DLD1 (cell line): ENCODE results near the gene MITF.

Experiments used
- in situ Hi-C: cut with HindIII; loops from 2 replicates; pipeline ENCODE4 v1.10.0; 2017; ENCODE audit warnings: low sequenced_read_pairs

Gene MITF

DNA sequence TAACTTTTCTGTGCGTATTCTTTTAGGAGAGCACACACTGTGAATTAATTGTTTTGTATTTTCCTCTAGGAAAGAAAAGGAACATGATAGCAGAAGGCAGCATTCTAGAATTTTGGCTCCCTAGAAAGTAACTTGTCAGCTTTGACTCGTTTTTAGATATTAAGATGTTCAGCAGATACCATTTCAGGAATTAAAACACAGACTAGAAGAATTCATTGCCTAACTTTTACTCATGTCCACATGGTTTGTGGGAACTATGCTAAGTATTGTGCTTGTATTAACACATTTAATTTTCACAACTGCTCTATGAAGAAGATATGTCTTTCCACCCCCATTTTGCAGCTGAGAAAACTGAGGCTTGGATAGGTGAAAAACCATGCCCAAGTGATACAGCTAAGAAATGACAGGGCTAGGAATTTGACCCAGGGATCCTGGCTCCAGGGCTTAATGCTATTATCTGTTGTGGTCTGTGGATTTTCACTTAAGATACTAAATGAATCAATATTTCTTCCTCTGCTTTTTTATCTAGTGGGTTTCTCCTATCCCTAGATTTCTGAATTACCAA is 128.8 kb downstream of the MITF start:
- in situ Hi-C loops = no loop called here

DNA sequence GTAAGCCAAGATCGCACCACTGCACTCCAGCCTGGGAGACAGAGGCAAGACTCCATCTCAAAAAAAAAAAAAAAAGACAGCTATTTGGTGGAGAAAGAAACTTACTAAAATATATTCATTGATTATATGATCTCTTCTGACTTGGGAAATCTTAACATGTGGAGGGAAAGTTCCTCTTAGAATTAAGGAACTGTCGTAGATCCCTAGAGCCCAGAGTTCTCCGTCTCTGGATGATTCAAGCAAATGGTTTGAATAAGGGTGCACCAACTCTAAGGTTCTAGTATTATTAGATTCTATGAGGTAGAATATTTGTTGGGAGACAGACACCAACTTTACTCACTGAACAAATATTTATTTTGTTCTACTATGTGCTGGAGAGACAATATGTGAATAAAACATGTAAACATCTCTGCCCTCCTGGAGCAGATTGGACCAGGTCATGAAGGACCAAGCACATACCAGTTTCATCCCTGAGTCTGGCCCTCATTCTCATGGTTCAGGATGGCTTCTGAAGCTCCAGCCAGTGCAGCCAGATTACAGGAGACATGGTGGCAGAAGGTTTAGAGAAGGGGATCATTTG is 129.7 kb downstream of the MITF start:
- in situ Hi-C loops = no loop called here

DNA sequence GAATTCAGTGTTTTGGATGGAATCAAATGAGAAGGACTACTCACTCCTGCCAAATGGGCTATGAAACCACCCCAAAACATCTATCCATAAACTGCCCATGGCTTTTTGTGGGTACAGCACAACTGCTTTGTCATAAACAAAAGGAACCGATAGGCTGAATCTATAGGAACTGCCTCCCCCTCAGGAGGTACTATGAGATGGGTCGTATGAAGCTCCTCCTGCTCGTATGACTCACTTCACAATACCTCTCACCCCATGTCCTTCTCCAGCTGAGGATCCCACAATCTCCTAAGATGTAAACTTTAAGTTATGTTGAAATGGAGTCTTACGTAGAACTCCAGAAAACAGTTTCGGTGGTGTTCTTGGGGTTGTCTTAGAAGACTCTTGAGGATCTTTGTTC is 130.4 kb downstream of the MITF start:
- in situ Hi-C loops = no loop called here

DNA sequence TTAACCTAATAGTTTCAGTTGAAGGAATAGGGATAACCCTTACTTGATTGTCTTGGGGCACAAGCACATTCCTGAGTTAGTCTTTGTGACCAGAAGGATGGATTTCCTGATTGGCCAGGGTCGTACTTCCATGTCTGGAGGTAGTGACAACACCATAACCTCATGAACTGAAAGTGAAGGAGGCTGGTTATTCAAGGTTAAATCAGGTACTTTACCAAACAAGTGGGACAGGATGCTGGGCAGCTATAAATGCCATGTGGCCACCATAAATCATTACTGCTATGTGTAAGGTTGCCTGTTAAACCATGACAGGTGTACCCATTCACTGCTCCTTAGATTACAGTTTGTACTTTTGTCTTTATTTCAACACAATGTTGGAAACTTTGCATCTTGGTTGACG is 132.0 kb downstream of the MITF start:
- in situ Hi-C loops = no loop called here

DNA sequence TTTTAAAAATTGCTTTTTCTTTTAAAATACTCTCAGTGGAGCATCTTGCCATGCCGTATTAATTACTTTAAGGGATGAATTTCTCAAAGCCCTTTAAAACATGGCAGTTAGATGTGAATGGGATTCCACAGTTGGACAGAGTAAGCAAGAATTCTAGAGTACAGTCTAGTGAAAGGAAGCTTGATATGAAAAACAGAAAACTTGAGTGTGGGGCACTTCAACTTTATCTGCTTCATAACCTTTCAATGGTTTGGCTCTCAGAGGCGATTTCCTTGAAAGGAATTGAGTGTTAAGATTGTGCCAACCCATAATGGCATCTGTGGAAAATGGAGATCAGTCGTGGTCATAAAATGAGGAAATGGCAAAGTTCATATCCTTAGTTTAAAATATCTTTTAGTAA is 132.6 kb downstream of the MITF start:
- in situ Hi-C loops = no loop called here

DNA sequence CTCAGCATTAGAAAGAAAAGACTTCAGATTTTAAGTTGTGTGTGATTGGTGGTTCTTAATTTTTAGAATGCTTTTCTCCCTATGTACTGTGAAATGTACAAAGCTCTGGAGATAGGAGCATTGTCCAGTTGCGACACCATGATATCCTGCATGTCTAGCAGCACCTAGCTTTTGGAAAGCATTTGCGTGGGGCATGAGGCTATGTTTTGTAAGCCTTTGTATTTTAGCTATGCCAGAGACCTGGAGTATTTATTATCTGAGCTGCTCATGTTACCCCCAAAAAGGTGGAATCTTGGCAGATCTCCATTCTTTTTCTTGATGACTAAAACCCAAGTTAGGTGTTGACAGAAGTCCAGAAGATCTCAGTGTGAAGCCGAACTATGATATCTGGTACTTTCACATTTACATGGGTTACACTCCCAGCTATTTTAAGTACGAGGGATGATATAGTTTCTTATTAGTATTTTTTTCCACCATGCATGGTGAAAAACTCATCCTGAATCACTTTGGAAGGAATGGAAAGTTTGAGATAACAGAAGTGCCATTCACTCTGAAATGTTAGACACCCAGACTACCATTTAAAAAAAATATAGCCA is 133.6 kb downstream of the MITF start:
- in situ Hi-C loops = no loop called here

DNA sequence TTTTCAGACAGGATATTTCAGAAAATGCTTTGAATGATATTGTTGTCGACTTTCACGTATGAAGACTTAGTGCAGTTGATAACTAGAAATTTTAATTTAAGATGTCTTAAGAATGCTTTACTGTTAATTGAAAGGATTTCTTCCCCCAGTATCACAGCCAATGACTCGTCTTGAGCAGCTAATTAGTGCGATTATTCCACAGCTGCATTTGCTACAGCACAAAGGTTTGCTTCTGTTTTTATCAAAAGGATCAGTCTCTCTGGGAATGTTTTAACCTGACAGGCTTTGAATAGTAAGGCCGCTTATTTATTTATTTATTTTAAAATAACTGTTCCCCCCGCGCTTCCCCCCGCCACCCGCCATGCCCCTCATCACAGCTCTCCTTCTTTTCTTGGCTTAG is 136.8 kb downstream of the MITF start:
- in situ Hi-C loops = no loop called here

DNA sequence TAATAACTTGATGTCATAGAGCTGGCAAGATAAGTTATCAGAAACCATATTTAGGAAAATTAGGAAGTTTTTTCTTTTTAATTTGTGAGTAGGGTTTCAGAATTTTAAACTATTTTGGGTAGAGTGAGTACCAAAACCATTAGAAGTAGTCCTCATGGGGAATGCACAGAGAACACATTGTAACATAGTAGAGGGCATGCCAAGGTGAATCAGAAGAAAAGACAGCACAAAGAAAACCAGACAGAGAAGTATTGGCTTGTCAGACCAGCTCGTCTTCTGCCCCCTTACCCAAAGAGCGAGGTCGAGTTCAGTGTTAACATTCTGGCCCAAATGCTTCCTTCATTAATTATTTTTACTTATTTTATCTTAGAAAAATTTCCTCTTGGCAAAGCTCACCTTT is 139.0 kb downstream of the MITF start:
- in situ Hi-C loops = no loop called here

DNA sequence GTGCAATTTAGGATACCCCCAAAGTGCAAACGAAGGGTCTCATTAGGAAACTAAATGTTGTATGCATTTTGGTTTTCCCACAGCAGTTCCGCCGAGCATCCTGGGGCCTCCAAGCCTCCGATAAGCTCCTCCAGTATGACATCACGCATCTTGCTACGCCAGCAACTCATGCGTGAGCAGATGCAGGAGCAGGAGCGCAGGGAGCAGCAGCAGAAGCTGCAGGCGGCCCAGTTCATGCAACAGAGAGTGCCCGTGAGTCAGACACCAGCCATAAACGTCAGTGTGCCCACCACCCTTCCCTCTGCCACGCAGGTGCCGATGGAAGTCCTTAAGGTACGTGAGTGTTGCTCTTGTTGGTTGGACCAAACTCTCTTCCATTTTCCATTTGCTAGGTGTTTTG is 139.8 kb downstream of the MITF start:
- in situ Hi-C loops = no loop called here

DNA sequence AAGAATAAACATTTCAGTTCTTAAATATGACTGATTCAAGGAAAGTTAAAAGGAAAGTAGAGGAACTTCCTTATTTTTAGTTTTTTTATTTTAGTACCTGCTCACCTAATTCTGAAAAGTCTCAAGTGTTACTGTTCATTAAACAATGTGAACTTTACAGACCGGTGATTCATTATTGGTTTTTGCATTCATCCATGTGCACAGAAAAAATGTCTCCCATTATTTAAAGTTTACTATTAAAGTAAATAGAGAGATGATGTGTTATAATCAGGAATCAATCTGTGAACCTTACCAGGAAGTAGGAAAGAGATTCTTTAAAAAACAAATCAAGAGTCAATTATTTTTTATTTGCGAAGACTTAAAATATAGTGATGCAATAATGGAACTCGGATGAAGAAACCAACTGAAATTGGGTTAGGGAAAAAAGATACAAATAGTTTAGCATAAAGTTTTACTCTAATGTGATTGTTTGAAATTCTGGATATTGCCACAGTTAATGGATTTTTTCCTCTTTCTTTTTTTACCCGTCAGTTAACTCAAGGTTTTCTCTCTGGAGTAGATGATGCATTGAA is 140.9 kb downstream of the MITF start:
- in situ Hi-C loops = no loop called here

DNA sequence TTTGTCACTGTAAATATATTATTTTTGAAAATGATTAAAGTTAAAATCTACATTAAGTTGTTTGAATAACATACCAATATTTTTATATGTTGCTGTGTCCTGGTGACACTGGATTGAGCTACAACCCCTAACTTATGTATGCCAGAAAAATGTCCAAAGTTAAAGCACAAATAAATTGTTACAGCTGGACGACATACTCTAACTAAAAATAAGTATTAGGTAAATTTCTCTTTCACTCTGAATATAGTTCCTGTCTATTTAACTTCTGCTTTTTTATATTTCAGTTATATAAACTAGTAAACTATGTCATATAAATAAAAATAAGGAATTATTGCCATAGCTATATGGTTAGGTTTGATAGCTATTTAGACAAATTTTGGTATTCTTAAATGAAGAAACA is 141.8 kb downstream of the MITF start:
- in situ Hi-C loops = no loop called here

DNA sequence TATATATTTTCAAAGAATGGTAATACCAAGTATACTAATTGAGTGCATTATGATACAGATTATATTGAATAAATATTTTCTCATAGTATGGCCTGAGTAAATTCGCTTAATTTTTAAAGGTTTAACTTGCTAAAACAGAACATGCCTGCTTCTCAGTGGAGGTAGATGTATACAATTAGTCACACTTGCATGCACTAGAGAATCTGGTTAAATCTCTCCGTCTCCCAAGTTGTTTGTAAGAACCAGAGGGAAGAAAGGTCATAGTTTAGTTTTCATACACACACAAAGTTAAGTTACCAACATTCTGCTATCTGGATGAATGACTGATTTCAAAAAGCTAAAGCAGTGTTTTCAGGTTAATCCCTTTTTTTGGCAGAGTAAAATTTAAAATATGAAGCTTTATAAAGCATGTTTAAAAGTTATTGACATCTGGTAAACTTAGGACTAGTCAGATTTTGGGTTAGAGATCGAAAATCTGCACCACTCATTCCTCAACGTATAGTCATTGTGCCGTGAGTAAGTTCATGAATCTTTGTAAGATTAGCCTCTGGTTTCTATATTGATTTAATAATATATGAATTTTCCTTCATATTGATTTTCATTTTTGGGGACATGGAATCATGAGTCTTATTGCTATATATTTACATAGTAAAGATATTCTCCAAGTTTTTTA is 142.6 kb downstream of the MITF start:
- in situ Hi-C loops = no loop called here

DNA sequence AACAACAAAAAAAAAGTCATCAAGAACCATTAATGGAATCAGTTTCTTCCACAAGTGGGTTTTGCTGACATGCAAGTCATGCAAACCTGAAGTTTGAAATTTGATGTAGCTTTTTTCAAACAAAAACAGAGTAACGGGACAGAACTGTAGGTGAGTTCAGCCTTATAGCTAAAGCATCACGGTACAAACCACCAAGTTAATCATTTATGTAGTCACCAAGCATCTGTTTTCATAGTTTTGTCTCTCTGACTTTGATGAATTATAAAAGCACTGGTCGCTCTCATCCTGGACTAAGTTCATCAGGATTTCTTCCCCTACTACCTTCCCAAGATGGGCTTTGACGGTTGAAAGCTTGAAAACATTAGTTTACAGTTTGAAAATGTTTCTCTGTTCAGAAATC is 143.3 kb downstream of the MITF start:
- in situ Hi-C loops = no loop called here

DNA sequence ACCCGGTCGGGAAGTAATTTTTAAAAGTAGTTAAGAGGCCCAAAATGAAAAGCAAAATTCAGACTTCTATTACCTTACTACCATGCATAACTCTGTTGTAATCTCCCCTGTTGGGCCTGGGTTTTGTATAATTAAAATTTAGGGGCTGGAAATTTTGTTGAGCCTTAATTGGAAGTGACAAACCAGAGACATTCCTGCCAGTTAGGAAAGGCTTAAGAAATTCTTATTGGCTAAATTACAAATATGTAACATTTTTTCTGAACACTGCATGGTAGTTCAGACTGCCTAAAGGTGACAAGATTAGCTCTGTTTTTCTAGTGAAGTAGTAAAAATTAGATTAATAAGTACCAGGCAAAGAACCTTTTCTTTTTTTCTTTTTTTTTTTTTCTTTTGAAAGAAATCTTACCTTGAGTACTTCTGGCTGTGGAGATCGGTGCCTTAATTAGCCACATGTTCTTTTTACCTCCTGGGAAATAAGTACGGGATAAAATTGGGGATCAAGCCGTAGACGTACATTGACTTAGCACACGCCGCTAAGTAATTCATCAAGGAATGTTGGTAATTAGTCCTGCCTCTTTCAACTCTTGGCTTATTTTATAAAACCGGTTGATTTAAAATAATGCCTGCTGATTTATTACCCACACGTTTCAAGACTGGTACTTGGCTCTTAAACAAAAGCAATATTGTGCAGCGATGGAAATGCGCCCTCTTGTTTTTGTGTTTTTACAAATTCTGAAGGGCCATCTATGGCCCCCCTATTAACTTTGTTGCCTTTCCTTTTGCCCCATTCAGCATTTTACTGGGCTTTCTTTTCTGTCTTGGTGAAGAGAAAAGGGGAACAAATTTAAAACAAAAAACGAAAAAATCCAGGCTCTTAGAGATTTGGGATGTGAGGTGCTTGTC is 149.0 kb downstream of the MITF start:
- in situ Hi-C loops = no loop called here

DNA sequence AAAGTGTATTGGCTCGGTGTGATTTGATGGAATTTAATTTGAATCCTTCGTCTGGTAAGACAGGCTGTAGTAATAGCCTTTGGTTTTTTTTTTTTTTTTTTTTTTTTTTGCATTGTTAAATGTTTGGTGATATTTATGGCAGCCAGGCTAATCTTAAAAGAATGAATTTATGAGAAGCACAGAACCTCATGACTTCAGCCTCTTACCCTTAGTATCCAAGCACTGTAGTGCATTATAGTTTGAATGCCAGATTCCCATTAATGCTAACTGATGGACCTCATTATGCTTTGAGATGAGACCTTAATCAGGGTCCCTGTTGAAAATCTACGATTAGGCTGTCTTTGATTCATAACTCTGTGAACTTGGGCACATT is 149.7 kb downstream of the MITF start:
- in situ Hi-C loops = no loop called here

DNA sequence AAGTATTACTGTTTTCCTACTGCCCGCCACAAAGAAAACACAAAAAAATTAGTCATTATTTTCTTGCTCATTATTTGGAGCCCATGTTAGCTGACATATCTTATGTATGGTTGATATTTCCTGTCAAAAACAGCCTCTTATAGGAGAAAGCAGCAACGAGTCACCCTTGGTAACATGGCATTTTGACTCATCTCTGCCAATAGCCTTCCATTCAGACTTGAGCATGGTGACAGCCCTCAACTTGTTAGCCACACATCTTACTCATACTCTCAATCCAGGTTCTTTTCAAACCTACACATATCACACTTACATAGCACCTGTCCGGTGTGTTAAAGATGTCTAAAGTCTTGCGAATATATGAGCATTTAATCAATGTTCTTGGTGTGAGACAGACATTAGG is 150.8 kb downstream of the MITF start:
- in situ Hi-C loops = no loop called here

DNA sequence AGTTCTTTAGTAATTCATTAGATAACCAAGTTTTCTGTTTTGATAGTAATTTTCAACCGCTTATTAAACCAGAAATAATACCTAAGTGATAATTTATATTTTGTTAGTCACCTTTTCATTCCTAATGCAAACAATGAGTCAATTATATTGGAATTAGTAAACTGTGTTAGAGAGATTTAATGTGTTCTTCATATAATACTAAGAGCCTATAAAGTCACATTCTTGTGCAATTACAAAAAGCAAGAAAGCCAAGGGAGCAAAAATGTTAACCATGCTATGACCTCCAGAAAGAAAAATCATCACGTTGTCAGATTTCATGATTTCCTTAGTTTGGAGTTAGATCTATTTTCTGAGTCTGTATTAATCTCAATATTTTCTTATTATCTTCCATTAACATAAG is 151.4 kb downstream of the MITF start:
- in situ Hi-C loops = no loop called here

DNA sequence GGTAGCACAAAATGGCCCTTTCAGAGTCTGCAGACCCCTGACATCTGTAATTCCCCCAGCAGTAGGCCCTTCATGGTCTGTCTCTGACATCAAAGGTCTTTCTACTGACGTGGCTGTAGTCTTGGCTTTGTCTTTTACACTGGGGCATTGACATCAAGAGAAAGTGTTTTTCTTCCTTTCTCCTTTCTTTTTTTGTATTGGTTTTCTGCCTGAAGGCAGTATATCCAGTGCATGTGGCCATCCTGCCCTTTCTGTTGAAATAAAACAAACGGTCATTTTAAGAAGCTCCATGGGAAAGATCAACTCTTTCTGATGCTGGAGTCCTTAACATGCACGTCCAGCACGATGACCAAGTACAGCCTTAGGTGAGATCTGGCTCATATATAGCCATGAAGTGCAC is 153.4 kb downstream of the MITF start:
- in situ Hi-C loops = no loop called here

DNA sequence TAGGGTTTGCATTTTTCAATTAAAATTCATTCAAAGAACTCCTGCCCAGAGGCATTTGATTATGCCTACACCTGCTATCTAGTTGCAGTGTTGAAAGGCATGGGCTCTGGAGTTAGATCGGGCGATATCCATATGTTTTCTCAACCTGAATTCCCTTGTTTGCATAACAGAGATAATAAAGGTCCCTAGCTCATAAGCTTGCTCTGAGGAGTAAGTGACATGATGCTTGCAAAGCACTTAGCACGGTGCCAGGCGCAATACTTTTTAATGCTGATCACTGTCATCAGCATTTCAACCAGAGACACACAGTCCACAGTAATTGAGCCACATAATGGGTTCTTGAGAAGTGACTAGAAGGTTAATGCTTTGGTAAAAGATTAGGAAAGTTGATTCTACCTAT is 154.0 kb downstream of the MITF start:
- in situ Hi-C loops = no loop called here

DNA sequence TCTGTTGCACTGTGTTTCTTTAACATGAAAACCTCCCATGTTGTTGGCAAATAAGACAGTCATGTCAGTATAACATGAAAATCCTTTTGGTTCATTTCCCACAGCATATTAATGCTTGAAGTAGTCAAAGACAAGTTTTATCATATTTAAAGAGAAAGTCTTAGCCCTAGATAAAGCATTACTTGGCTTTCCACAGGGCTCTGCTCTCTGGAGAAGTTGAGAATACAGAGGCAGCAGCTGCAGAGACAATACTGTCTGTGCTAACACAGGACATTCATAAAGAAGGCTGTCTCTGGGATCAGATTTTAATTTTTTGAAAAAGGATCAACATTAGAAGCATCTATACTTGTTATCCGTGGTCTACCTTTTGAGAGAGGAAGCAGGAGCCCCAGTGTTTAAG is 156.8 kb downstream of the MITF start:
- in situ Hi-C loops = no loop called here

DNA sequence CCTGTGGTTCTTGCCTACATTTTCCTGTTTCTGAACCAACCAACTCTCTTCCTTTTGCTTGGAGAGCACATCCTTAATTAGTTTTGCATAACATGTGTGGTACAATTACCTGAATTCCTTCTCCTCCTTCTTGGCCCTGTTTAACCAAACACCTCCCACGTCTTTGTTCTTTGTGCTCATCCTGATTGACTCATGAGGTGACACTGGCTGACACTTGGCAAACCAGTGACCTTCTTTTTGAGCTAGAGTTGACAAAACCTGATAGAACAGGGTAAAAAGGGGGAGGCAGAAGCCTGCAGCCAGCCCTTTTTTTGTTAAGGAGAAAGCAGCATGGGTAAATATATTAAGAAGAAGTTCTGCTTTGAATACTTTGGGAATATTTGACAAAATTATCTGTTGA is 161.1 kb downstream of the MITF start:
- in situ Hi-C loops = no loop called here
